ENCODE results near the gene NDUFAF8. TPM values are rescaled to one million over a fixed set of nuclear protein-coding genes. Genes with fewer than 3 reads are reported as not detected.

The NDUFAF8 gene
- total and polyA plus RNA-seq, 2 donors: 11.2 to 26.7 TPM

GRCh38 chr17:81251094-81251708 lies 12.1 kb downstream of the NDUFAF8 start:
- no peak overlapping the region for H3K4me3 ChIP-seq (ENCODE audit: low read depth, low read length)
- peaks cover 2% of the 10 kb centered on the region for H3K36me3 ChIP-seq (ENCODE audit: insufficient read depth)
- WGBS: 78% methylated on average over 25 of the region's 25 CpGs
- no peak overlapping the region for H3K27ac ChIP-seq (ENCODE audit: low read depth)
- H3K4me1 ChIP-seq (ENCODE audit: insufficient read depth): no peaks in the 10 kb centered on the region
- DNase-seq (ENCODE audit: extremely low spot score): no peak

GRCh38 chr17:81251709-81252301 lies 12.7 kb downstream of the NDUFAF8 start:
- Histone ChIP-seq H3K27ac (ENCODE audit: low read depth) (no peak overlapping the region), H3K4me3 (ENCODE audit: low read depth, low read length) (no peak overlapping the region), H3K4me1 (ENCODE audit: insufficient read depth) (no peaks in the 10 kb centered on the region), H3K36me3 (ENCODE audit: insufficient read depth) (peaks cover 2% of the 10 kb centered on the region)
- no peak for DNase-seq (ENCODE audit: extremely low spot score)
- WGBS: 85% methylated on average over 29 of the region's 29 CpGs

GRCh38 chr17:81252326-81252986 lies 13.3 kb downstream of the NDUFAF8 start:
- DNase-seq (ENCODE audit: extremely low spot score): no peak

GRCh38 chr17:81252987-81253329 lies 13.8 kb downstream of the NDUFAF8 start:
- Histone ChIP-seq H3K4me3 (ENCODE audit: low read depth, low read length) (no peak overlapping the region), H3K4me1 (ENCODE audit: insufficient read depth) (no peaks in the 10 kb centered on the region), H3K36me3 (ENCODE audit: insufficient read depth) (peaks cover 2% of the 10 kb centered on the region), H3K27ac (ENCODE audit: low read depth) (no peak overlapping the region)
- DNase-seq (ENCODE audit: extremely low spot score): no peak
- 85% methylated on average over 15 of the region's 15 CpGs for WGBS

More at GRCh38 chr17:81252326-81252986, 13.3 kb downstream of the NDUFAF8 start:
- Histone ChIP-seq H3K4me3 (ENCODE audit: low read depth, low read length) (no peak overlapping the region), H3K27ac (ENCODE audit: low read depth) (no peak overlapping the region), H3K36me3 (ENCODE audit: insufficient read depth) (peaks cover 2% of the 10 kb centered on the region), H3K4me1 (ENCODE audit: insufficient read depth) (no peaks in the 10 kb centered on the region)
- WGBS: 89% methylated on average over 15 of the region's 15 CpGs

- H3K27ac ChIP-seq (ENCODE audit: low read depth): no peak overlapping the region
- no peaks in the 10 kb centered on the region for H3K4me1 ChIP-seq (ENCODE audit: insufficient read depth)
- 63% methylated on average over 19 of the region's 19 CpGs for WGBS
- H3K36me3 ChIP-seq (ENCODE audit: insufficient read depth): peaks cover 2% of the 10 kb centered on the region
- H3K4me3 ChIP-seq (ENCODE audit: low read depth, low read length): no peak overlapping the region
- DNase-seq (ENCODE audit: extremely low spot score): no peak
Measured at GRCh38 chr17:81253358-81254131, 14.4 kb downstream of the NDUFAF8 start.

GRCh38 chr17:81254955-81255717 lies 16.0 kb downstream of the NDUFAF8 start:
- 23% methylated on average over 35 of the region's 35 CpGs for WGBS
- no peak overlapping the region for H3K4me3 ChIP-seq (ENCODE audit: low read depth, low read length)
- H3K36me3 ChIP-seq (ENCODE audit: insufficient read depth): peaks cover 2% of the 10 kb centered on the region
- no peak overlapping the region for H3K27ac ChIP-seq (ENCODE audit: low read depth)
- peak; percentile 59 for DNase-seq (ENCODE audit: extremely low spot score)
- H3K4me1 ChIP-seq (ENCODE audit: insufficient read depth): no peaks in the 10 kb centered on the region

GRCh38 chr17:81256616-81257015 lies 17.5 kb downstream of the NDUFAF8 start:
- H3K4me1 ChIP-seq (ENCODE audit: insufficient read depth): no peaks in the 10 kb centered on the region
- WGBS: 86% methylated on average over 12 of the region's 12 CpGs
- H3K27ac ChIP-seq (ENCODE audit: low read depth): no peak overlapping the region
- DNase-seq (ENCODE audit: extremely low spot score): no peak
- H3K36me3 ChIP-seq (ENCODE audit: insufficient read depth): peaks cover 2% of the 10 kb centered on the region
- H3K4me3 ChIP-seq (ENCODE audit: low read depth, low read length): no peak overlapping the region

- Histone ChIP-seq H3K36me3 (ENCODE audit: insufficient read depth) (peaks cover 4% of the 10 kb centered on the region), H3K4me1 (ENCODE audit: insufficient read depth) (no peaks in the 10 kb centered on the region), H3K27ac (ENCODE audit: low read depth) (no peak overlapping the region), H3K4me3 (ENCODE audit: low read depth, low read length) (no peak overlapping the region)
- 93% methylated on average over 19 of the region's 19 CpGs for WGBS
- no peak for DNase-seq (ENCODE audit: extremely low spot score)
Measured at GRCh38 chr17:81257533-81257932, 18.4 kb downstream of the NDUFAF8 start.

- DNase-seq (ENCODE audit: extremely low spot score): no peak
- peaks cover 4% of the 10 kb centered on the region for H3K36me3 ChIP-seq (ENCODE audit: insufficient read depth)
- WGBS: 81% methylated on average over 20 of the region's 20 CpGs
- no peak overlapping the region for H3K27ac ChIP-seq (ENCODE audit: low read depth)
- no peak overlapping the region for H3K4me3 ChIP-seq (ENCODE audit: low read depth, low read length)
- H3K4me1 ChIP-seq (ENCODE audit: insufficient read depth): no peaks in the 10 kb centered on the region
Measured at GRCh38 chr17:81258292-81258691, 19.2 kb downstream of the NDUFAF8 start.

GRCh38 chr17:81259058-81259605 lies 20.0 kb downstream of the NDUFAF8 start:
- no peaks in the 10 kb centered on the region for H3K4me1 ChIP-seq (ENCODE audit: insufficient read depth)
- H3K36me3 ChIP-seq (ENCODE audit: insufficient read depth): peaks cover 9% of the 10 kb centered on the region
- H3K4me3 ChIP-seq (ENCODE audit: low read depth, low read length): no peak overlapping the region
- H3K27ac ChIP-seq (ENCODE audit: low read depth): no peak overlapping the region
- WGBS: 91% methylated on average over 23 of the region's 23 CpGs
- no peak for DNase-seq (ENCODE audit: extremely low spot score)

- H3K4me1 ChIP-seq (ENCODE audit: insufficient read depth): no peaks in the 10 kb centered on the region
- H3K4me3 ChIP-seq (ENCODE audit: low read depth, low read length): no peak overlapping the region
- no peak for DNase-seq (ENCODE audit: extremely low spot score)
- H3K36me3 ChIP-seq (ENCODE audit: insufficient read depth): peaks cover 9% of the 10 kb centered on the region
- no peak overlapping the region for H3K27ac ChIP-seq (ENCODE audit: low read depth)
- WGBS: 95% methylated on average over 17 of the region's 17 CpGs
Measured at GRCh38 chr17:81260171-81260570, 21.1 kb downstream of the NDUFAF8 start.

- no peak overlapping the region for H3K4me3 ChIP-seq (ENCODE audit: low read depth, low read length)
- no peak for DNase-seq (ENCODE audit: extremely low spot score)
- H3K4me1 ChIP-seq (ENCODE audit: insufficient read depth): no peaks in the 10 kb centered on the region
- peaks cover 10% of the 10 kb centered on the region for H3K36me3 ChIP-seq (ENCODE audit: insufficient read depth)
- 91% methylated on average over 19 of the region's 19 CpGs for WGBS
- no peak overlapping the region for H3K27ac ChIP-seq (ENCODE audit: low read depth)
Measured at GRCh38 chr17:81260641-81261040, 21.5 kb downstream of the NDUFAF8 start.

GRCh38 chr17:81261096-81261495 lies 22.0 kb downstream of the NDUFAF8 start:
- DNase-seq (ENCODE audit: extremely low spot score): no peak
- Histone ChIP-seq H3K4me3 (ENCODE audit: low read depth, low read length) (no peak overlapping the region), H3K36me3 (ENCODE audit: insufficient read depth) (peaks cover 11% of the 10 kb centered on the region), H3K27ac (ENCODE audit: low read depth) (no peak overlapping the region), H3K4me1 (ENCODE audit: insufficient read depth) (no peaks in the 10 kb centered on the region)
- WGBS: 95% methylated on average over 18 of the region's 18 CpGs

Measured in urinary bladder (tissue), 4 donors.